ENCODE measurements around the gene NSFL1C. TPM values are rescaled to one million over a fixed set of nuclear protein-coding genes. Genes with fewer than 3 reads are reported as not detected.

NSFL1C gene
- polyA plus RNA-seq, 1 donor (not counting 4 experiments of a cell fraction or from before 2014, with no cell fraction given): 38.8 TPM

- dilution Hi-C loops (cut with MboI; ENCODE audit: extremely low pct_ligation_motif_present, low sequenced_read_pairs): no loop called here
- Histone ChIP-seq H3K27ac (ENCODE audit: control insufficient read depth, insufficient read depth, low read length) (no peak overlapping the region), H3K4me2 (ENCODE audit: control insufficient read depth, extremely low read depth, insufficient read depth, low read depth, low read length) (no peak overlapping the region), H4K20me1 (ENCODE audit: control insufficient read depth, extremely low read depth, insufficient read depth, low read length) (no peaks in the 10 kb centered on the region), H3K9me1 (ENCODE audit: control insufficient read depth, extremely low read depth, insufficient read depth, low read length) (no peaks in the 10 kb centered on the region), H2AFZ (ENCODE audit: control insufficient read depth, low read length) (no peak overlapping the region), H3K9ac (ENCODE audit: control insufficient read depth, extremely low read depth, insufficient read depth, low read length) (no peak overlapping the region), H3K79me2 (ENCODE audit: control insufficient read depth, insufficient read depth, low read length) (no peaks in the 10 kb centered on the region), H3K4me1 (ENCODE audit: control insufficient read depth, extremely low read depth, insufficient read depth, low read length) (peaks cover 18% of the 10 kb centered on the region), H3K4me3 (ENCODE audit: control insufficient read depth in 2 of 3, extremely low read depth in 1 of 3, insufficient read depth in 2 of 3, low read depth in 1 of 3, low read length in 3 of 3) (no peak overlapping the region), H3K9me3 (ENCODE audit: control insufficient read depth, low read depth, low read length) (peaks cover 4% of the 10 kb centered on the region), H3K36me3 (ENCODE audit: control insufficient read depth in 2 of 2, extremely low read depth in 1 of 2, insufficient read depth in 2 of 2, low read length in 2 of 2) (no peaks in the 10 kb centered on the region), H3K27me3 (ENCODE audit: control insufficient read depth, extremely low read depth, insufficient read depth, low read length) (no peaks in the 10 kb centered on the region)
- DNase-seq (ENCODE audit: low read depth, low spot score) (no peak), FAIRE-seq (no peak)
- TF ChIP-seq, protein P1, sequence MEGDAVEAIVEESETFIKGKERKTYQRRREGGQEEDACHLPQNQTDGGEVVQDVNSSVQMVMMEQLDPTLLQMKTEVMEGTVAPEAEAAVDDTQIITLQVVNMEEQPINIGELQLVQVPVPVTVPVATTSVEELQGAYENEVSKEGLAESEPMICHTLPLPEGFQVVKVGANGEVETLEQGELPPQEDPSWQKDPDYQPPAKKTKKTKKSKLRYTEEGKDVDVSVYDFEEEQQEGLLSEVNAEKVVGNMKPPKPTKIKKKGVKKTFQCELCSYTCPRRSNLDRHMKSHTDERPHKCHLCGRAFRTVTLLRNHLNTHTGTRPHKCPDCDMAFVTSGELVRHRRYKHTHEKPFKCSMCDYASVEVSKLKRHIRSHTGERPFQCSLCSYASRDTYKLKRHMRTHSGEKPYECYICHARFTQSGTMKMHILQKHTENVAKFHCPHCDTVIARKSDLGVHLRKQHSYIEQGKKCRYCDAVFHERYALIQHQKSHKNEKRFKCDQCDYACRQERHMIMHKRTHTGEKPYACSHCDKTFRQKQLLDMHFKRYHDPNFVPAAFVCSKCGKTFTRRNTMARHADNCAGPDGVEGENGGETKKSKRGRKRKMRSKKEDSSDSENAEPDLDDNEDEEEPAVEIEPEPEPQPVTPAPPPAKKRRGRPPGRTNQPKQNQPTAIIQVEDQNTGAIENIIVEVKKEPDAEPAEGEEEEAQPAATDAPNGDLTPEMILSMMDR (optimal IDR thresholded peaks at IDR 0.05 in 1 of 3, IDR thresholded peaks at IDR 0.05 in 1 of 3, conservative IDR thresholded peaks at IDR 0.05 in 1 of 3; ENCODE audit: extremely low read depth in 1 of 3, insufficient read depth in 2 of 3, low read length in 3 of 3): no peak
- no peak for TF ChIP-seq EZH2 (IDR thresholded peaks at IDR 0.05; ENCODE audit: low read length)
These were observed 60.8 kb downstream of the NSFL1C start for GRCh38 chr20:1405801-1406200.

- Histone ChIP-seq H3K9me1 (ENCODE audit: control insufficient read depth, extremely low read depth, insufficient read depth, low read length) (no peaks in the 10 kb centered on the region), H3K27ac (ENCODE audit: control insufficient read depth, insufficient read depth, low read length) (no peak overlapping the region), H3K27me3 (ENCODE audit: control insufficient read depth, extremely low read depth, insufficient read depth, low read length) (no peaks in the 10 kb centered on the region), H3K36me3 (ENCODE audit: control insufficient read depth in 2 of 2, extremely low read depth in 1 of 2, insufficient read depth in 2 of 2, low read length in 2 of 2) (no peaks in the 10 kb centered on the region), H3K4me3 (ENCODE audit: control insufficient read depth in 2 of 3, extremely low read depth in 1 of 3, insufficient read depth in 2 of 3, low read depth in 1 of 3, low read length in 3 of 3) (no peak overlapping the region), H4K20me1 (ENCODE audit: control insufficient read depth, extremely low read depth, insufficient read depth, low read length) (no peaks in the 10 kb centered on the region), H3K4me2 (ENCODE audit: control insufficient read depth, extremely low read depth, insufficient read depth, low read depth, low read length) (no peak overlapping the region), H3K9me3 (ENCODE audit: control insufficient read depth, low read depth, low read length) (peaks cover 4% of the 10 kb centered on the region), H3K9ac (ENCODE audit: control insufficient read depth, extremely low read depth, insufficient read depth, low read length) (no peak overlapping the region), H3K4me1 (ENCODE audit: control insufficient read depth, extremely low read depth, insufficient read depth, low read length) (peaks cover 34% of the 10 kb centered on the region), H3K79me2 (ENCODE audit: control insufficient read depth, insufficient read depth, low read length) (no peaks in the 10 kb centered on the region), H2AFZ (ENCODE audit: control insufficient read depth, low read length) (no peak overlapping the region)
- TF ChIP-seq EZH2 (IDR thresholded peaks at IDR 0.05; ENCODE audit: low read length): no peak
- TF ChIP-seq, protein P1 (optimal IDR thresholded peaks at IDR 0.05 in 1 of 3, IDR thresholded peaks at IDR 0.05 in 1 of 3, conservative IDR thresholded peaks at IDR 0.05 in 1 of 3; ENCODE audit: extremely low read depth in 1 of 3, insufficient read depth in 2 of 3, low read length in 3 of 3): no peak
- dilution Hi-C loops (cut with MboI; ENCODE audit: extremely low pct_ligation_motif_present, low sequenced_read_pairs): no loop called here
- FAIRE-seq (no peak), DNase-seq (ENCODE audit: low read depth, low spot score) (no peak)
These were observed 63.0 kb downstream of the NSFL1C start for GRCh38 chr20:1403624-1404023.
